Mesenchymal stem cell (in vitro differentiated cells and primary cell): ENCODE data around the gene COL6A3.
A peak's percentile ranks its signal among the peaks of the same experiment; 100 is the strongest.
"Not testable (repeated sequence)": the region's sequence is repeated elsewhere in the genome, so short reads cannot be mapped to it uniquely, and the experiment has no call there.

ENCODE experiments used
- DNase-seq: peaks from one replicate; pipeline ENCODE4 v3.0.0-alpha.2; 2013
- H2AFZ ChIP-seq: one replicate; pipeline ENCODE4 v1.6.1; 2013; ENCODE audit warnings: low read depth, mild to moderate bottlenecking, control low read depth, inconsistent platforms, low read length, moderate library complexity
- H2AK5ac ChIP-seq: 2 replicates; pipeline ENCODE4 v1.6.1; 2013; ENCODE audit warnings: low read length, moderate library complexity, mild to moderate bottlenecking, inconsistent platforms; ENCODE audit not compliant: severe bottlenecking
- H2BK120ac ChIP-seq: one replicate; pipeline ENCODE4 v1.6.1; 2013; ENCODE audit warnings: low read depth, mild to moderate bottlenecking, inconsistent platforms, low read length, moderate library complexity
- H2BK12ac ChIP-seq, 2 experiments: one replicate each; pipeline ENCODE4 v1.6.1; 2013; ENCODE audit warnings: inconsistent platforms in 2 of 2, low read length in 2 of 2, mild to moderate bottlenecking in 2 of 2, moderate library complexity in 2 of 2, control low read depth in 1 of 2
- H2BK15ac ChIP-seq: one replicate; pipeline ENCODE4 v1.6.1; 2013; ENCODE audit warnings: mild to moderate bottlenecking, low read depth, inconsistent platforms; ENCODE audit not compliant: poor library complexity, severe bottlenecking
- H2BK5ac ChIP-seq: 2 replicates; pipeline ENCODE4 v1.6.1; 2013; ENCODE audit warnings: low read depth, mild to moderate bottlenecking, low read length, control low read depth, inconsistent platforms; ENCODE audit not compliant: poor library complexity, severe bottlenecking
- H3K14ac ChIP-seq, 2 experiments: one replicate each; pipeline ENCODE4 v1.6.1; 2013; ENCODE audit warnings: inconsistent platforms in 2 of 2, low read length in 2 of 2, control low read depth in 1 of 2, mild to moderate bottlenecking in 1 of 2, moderate library complexity in 1 of 2
- H3K18ac ChIP-seq, 2 experiments: one replicate each; pipeline ENCODE4 v1.6.1; 2013; ENCODE audit warnings: inconsistent platforms in 2 of 2, low read length in 2 of 2, control low read depth in 1 of 2, low read depth in 1 of 2, mild to moderate bottlenecking in 1 of 2
- H3K23ac ChIP-seq, 2 experiments: one replicate each; pipeline ENCODE4 v1.6.1; 2013; ENCODE audit warnings: inconsistent platforms in 2 of 2, low read length in 2 of 2, mild to moderate bottlenecking in 2 of 2, moderate library complexity in 2 of 2, control low read depth in 1 of 2
- H3K27ac ChIP-seq: 2 replicates; pipeline ENCODE4 v1.5.1; 2013; ENCODE audit warnings: mild to moderate bottlenecking, moderate library complexity, low read length, control low read depth, inconsistent platforms; ENCODE audit not compliant: poor library complexity, severe bottlenecking
- H3K27me3 ChIP-seq, 2 experiments: 2 replicates each; pipeline versions ENCODE4 v1.6.1 to v1.7.0; 2013; ENCODE audit warnings: low read length in 2 of 2, mild to moderate bottlenecking in 2 of 2, moderate library complexity in 2 of 2, control low read depth in 1 of 2, inconsistent platforms in 1 of 2; ENCODE audit not compliant: control insufficient read depth in 1 of 2, insufficient read depth in 1 of 2
- H3K36me3 ChIP-seq, 2 experiments: 2 replicates each; pipeline versions ENCODE4 v1.6.1 to v1.7.0; 2013; ENCODE audit warnings: low read length in 2 of 2, control low read depth in 1 of 2, inconsistent platforms in 1 of 2, low read depth in 1 of 2, mild to moderate bottlenecking in 1 of 2; ENCODE audit not compliant: insufficient read depth in 2 of 2, control insufficient read depth in 1 of 2
- H3K4ac ChIP-seq, 2 experiments: one replicate each; pipeline ENCODE4 v1.6.1; 2013; ENCODE audit warnings: inconsistent platforms in 2 of 2, low read length in 2 of 2, mild to moderate bottlenecking in 2 of 2, moderate library complexity in 2 of 2, control low read depth in 1 of 2, low read depth in 1 of 2
- H3K4me1 ChIP-seq: 2 replicates; pipeline ENCODE4 v1.6.1; 2013; ENCODE audit warnings: low read depth, low read length, control low read depth; ENCODE audit not compliant: control insufficient read depth, insufficient read depth
- H3K4me2 ChIP-seq: 2 replicates; pipeline ENCODE4 v1.6.1; 2013; ENCODE audit warnings: low read length, mild to moderate bottlenecking, inconsistent platforms; ENCODE audit not compliant: poor library complexity, severe bottlenecking
- H3K4me3 ChIP-seq, 2 experiments: 2 replicates each; pipeline versions ENCODE4 v1.5.1 to v1.7.0; 2013; ENCODE audit warnings: low read length in 2 of 2, mild to moderate bottlenecking in 2 of 2, control low read depth in 1 of 2, low read depth in 1 of 2; ENCODE audit not compliant: insufficient read depth in 1 of 2
- H3K79me1 ChIP-seq: replicated peaks from 2 replicates; pipeline ENCODE4 v1.6.1; 2013; ENCODE audit warnings: mild to moderate bottlenecking, control low read depth, low read length, inconsistent platforms; ENCODE audit not compliant: poor library complexity, severe bottlenecking
- H3K9ac ChIP-seq: 2 replicates; pipeline ENCODE4 v1.7.0; 2013; ENCODE audit warnings: mild to moderate bottlenecking, low read length, moderate library complexity
- H3K9me3 ChIP-seq: 2 replicates; pipeline ENCODE4 v1.7.0; 2013; ENCODE audit warnings: mild to moderate bottlenecking, low read length; ENCODE audit not compliant: control insufficient read depth
- H4K8ac ChIP-seq: one replicate; pipeline ENCODE4 v1.6.1; 2013; ENCODE audit warnings: inconsistent platforms, mild to moderate bottlenecking, low read length, moderate library complexity
- H4K91ac ChIP-seq: one replicate; pipeline ENCODE4 v1.6.1; 2013; ENCODE audit warnings: mild to moderate bottlenecking, low read length, inconsistent platforms
- WGBS: methylation state at CpG from one replicate; pipeline ENCODE4 v1.1.7; 2013; ENCODE audit warnings: mixed read lengths; 5-methylcytosine and 5-hydroxymethylcytosine counted together

The COL6A3 gene

GRCh38 chr2:237304763-237305514 lies 109.0 kb downstream of the COL6A3 start:
- peak overlapping the region; percentile 56 for H2BK120ac ChIP-seq
- peak overlapping the region; percentile 44 for H3K9ac ChIP-seq
- peak overlapping the region; percentile 67 for H3K27ac ChIP-seq
- H3K18ac ChIP-seq, result no peak overlapping the region
- peak overlapping the region; percentile 59 to 76 for H2BK12ac ChIP-seq
- no peak overlapping the region for H3K4me3 ChIP-seq
- peaks cover 4% of the 10 kb centered on the region for H3K9me3 ChIP-seq
- no peak overlapping the region for H2BK5ac ChIP-seq
- no peak overlapping the region for H2AFZ ChIP-seq
- H3K4me1 ChIP-seq, result peaks cover 16% of the 10 kb centered on the region
- H2AK5ac ChIP-seq, result no peak overlapping the region
- H2BK15ac ChIP-seq, result no peak overlapping the region
- H3K14ac ChIP-seq, result no peak overlapping the region
- no peaks in the 10 kb centered on the region for H3K27me3 ChIP-seq
- H3K4me2 ChIP-seq, result no peak overlapping the region
- H3K36me3 ChIP-seq, result no peaks in the 10 kb centered on the region
- no peak overlapping the region for H4K8ac ChIP-seq
- peak; percentile 73 for DNase-seq
- H3K4ac ChIP-seq, result peak overlapping the region in 1 of 2 experiments; percentile 46
- no peak overlapping the region for H4K91ac ChIP-seq
- WGBS, result 100% methylated on average over 1 of the region's 2 CpGs
- H3K23ac ChIP-seq, result no peak overlapping the region
- no peaks in the 10 kb centered on the region for H3K79me1 ChIP-seq

GRCh38 chr2:237303244-237303643 lies 110.7 kb downstream of the COL6A3 start:
- whole genome bisulfite sequencing, result 87% methylated on average over 1 of the region's 1 CpG
- not testable (repeated sequence) for H3K27ac ChIP-seq, H3K27me3 ChIP-seq

GRCh38 chr2:237301595-237301994 lies 112.4 kb downstream of the COL6A3 start:
- Histone ChIP-seq H2BK15ac (no peak overlapping the region), H3K9ac (no peak overlapping the region), H2BK5ac (no peak overlapping the region), H3K27ac (no peak overlapping the region), H3K4me1 (peaks cover 27% of the 10 kb centered on the region), H3K4me2 (no peak overlapping the region), H3K14ac (no peak overlapping the region), H2AK5ac (no peak overlapping the region), H2BK120ac (no peak overlapping the region), H3K23ac (no peak overlapping the region), H3K18ac (no peak overlapping the region), H3K4ac (no peak overlapping the region), H2AFZ (no peak overlapping the region), H4K8ac (no peak overlapping the region), H3K27me3 (no peaks in the 10 kb centered on the region), H4K91ac (no peak overlapping the region), H2BK12ac (no peak overlapping the region), H3K4me3 (no peak overlapping the region), H3K79me1 (no peaks in the 10 kb centered on the region), H3K36me3 (no peaks in the 10 kb centered on the region), H3K9me3 (peaks cover 4% of the 10 kb centered on the region)
- no CpG with 5 or more reads among the region's 3 CpGs for WGBS
- DNase-seq, result no peak

More at GRCh38 chr2:237303244-237303643, 110.7 kb downstream of the COL6A3 start:
- H2AK5ac ChIP-seq, H3K4me2 ChIP-seq, H3K79me1 ChIP-seq, H3K23ac ChIP-seq, H3K4ac ChIP-seq, H3K18ac ChIP-seq, DNase-seq, H2BK120ac ChIP-seq, H3K4me3 ChIP-seq, H4K91ac ChIP-seq, H2AFZ ChIP-seq, H3K36me3 ChIP-seq, H3K9ac ChIP-seq, H4K8ac ChIP-seq, H3K9me3 ChIP-seq, H3K14ac ChIP-seq, H2BK5ac ChIP-seq: not testable (repeated sequence)
- Histone ChIP-seq H2BK12ac (peak overlapping the region; percentile 41 to 81), H2BK15ac (peak overlapping the region; percentile 52), H3K4me1 (peaks cover 26% of the 10 kb centered on the region)

GRCh38 chr2:237300739-237301138 lies 113.2 kb downstream of the COL6A3 start:
- peak overlapping the region; percentile 29 for H2BK120ac ChIP-seq
- H2AFZ ChIP-seq, result no peak overlapping the region
- H3K18ac ChIP-seq, result peak overlapping the region; percentile 35 to 96
- peak overlapping the region; percentile 85 for H2AK5ac ChIP-seq
- DNase-seq, result no peak
- peaks cover 4% of the 10 kb centered on the region for H3K9me3 ChIP-seq
- peak overlapping the region; percentile 74 for H2BK5ac ChIP-seq
- peak overlapping the region; percentile 3 to 69 for H3K4ac ChIP-seq
- peak overlapping the region; percentile 60 to 100 for H2BK12ac ChIP-seq
- no peaks in the 10 kb centered on the region for H3K79me1 ChIP-seq
- H3K27ac ChIP-seq, result peak overlapping the region; percentile 42
- no peak overlapping the region for H3K4me3 ChIP-seq
- H3K27me3 ChIP-seq, result no peaks in the 10 kb centered on the region
- H3K9ac ChIP-seq, result peak overlapping the region; percentile 12
- peak overlapping the region; percentile 30 for H4K8ac ChIP-seq
- H2BK15ac ChIP-seq, result no peak overlapping the region
- H3K36me3 ChIP-seq, result no peaks in the 10 kb centered on the region
- no peak overlapping the region for H3K23ac ChIP-seq
- WGBS, result 93% methylated on average over 5 of the region's 5 CpGs
- H3K14ac ChIP-seq, result peak overlapping the region in 1 of 2 experiments; percentile 69
- H4K91ac ChIP-seq, result peak overlapping the region; percentile 28
- peaks cover 24% of the 10 kb centered on the region for H3K4me1 ChIP-seq
- no peak overlapping the region for H3K4me2 ChIP-seq
